Measurements from ENCODE around the gene SNIP1. TPM values are rescaled to one million over a fixed set of nuclear protein-coding genes. Genes with fewer than 3 reads are reported as not detected.
"Not testable (repeated sequence)": the region's sequence is repeated elsewhere in the genome, so short reads cannot be mapped to it uniquely, and the experiment has no call there.

SNIP1 gene
- polyA plus RNA-seq, 1 donor = 7.7 TPM

- no peak for DNase-seq (ENCODE audit: low read depth)
Measured at GRCh38 chr1:37559080-37559479, 5.0 kb upstream of the SNIP1 start.

GRCh38 chr1:37558411-37558810 is 4.3 kb upstream of the SNIP1 start:
- DNase-seq (ENCODE audit: low read depth) = no peak

- no peak for DNase-seq (ENCODE audit: low read depth)
Measured at GRCh38 chr1:37557402-37557801, 3.3 kb upstream of the SNIP1 start.

GRCh38 chr1:37556712-37557196 is 2.7 kb upstream of the SNIP1 start, which contains the start of gene DNALI1:
DNALI1 (plus strand) TSS chr1:37556940; CDS start chr1:37556995, 55 bp downstream.
- no peak for DNase-seq (ENCODE audit: low read depth)

- no peak for DNase-seq (ENCODE audit: low read depth)
Measured at GRCh38 chr1:37553598-37553926, 531 bp downstream of the SNIP1 start.

GRCh38 chr1:37549341-37549740 is 4.8 kb downstream of the SNIP1 start:
- DNase-seq (ENCODE audit: low read depth) = no peak

- DNase-seq (ENCODE audit: low read depth) = no peak
Measured at GRCh38 chr1:37545019-37545418, 9.1 kb downstream of the SNIP1 start.

GRCh38 chr1:37544530-37544929 is 9.6 kb downstream of the SNIP1 start:
- DNase-seq (ENCODE audit: low read depth) = no peak

- no peak for DNase-seq (ENCODE audit: low read depth)
Measured at GRCh38 chr1:37540036-37540785, 13.9 kb downstream of the SNIP1 start.

GRCh38 chr1:37539154-37539553 is 14.9 kb downstream of the SNIP1 start:
- not testable (repeated sequence) for DNase-seq (ENCODE audit: low read depth)

- DNase-seq (ENCODE audit: low read depth) = no peak
Measured at GRCh38 chr1:37537378-37537777, 16.7 kb downstream of the SNIP1 start.

GRCh38 chr1:37533317-37534093 is 20.6 kb downstream of the SNIP1 start:
- no peak for DNase-seq (ENCODE audit: low read depth)

GRCh38 chr1:37532418-37533156 is 21.5 kb downstream of the SNIP1 start:
- not testable (repeated sequence) for DNase-seq (ENCODE audit: low read depth)

GRCh38 chr1:37529888-37530287 is 24.2 kb downstream of the SNIP1 start:
- not testable (repeated sequence) for DNase-seq (ENCODE audit: low read depth)

GRCh38 chr1:37519613-37520012 is 34.5 kb downstream of the SNIP1 start:
- no peak for DNase-seq (ENCODE audit: low read depth)

- not testable (repeated sequence) for DNase-seq (ENCODE audit: low read depth)
Measured at GRCh38 chr1:37518929-37519328, 35.2 kb downstream of the SNIP1 start.

GRCh38 chr1:37518241-37518640 is 35.9 kb downstream of the SNIP1 start:
- not testable (repeated sequence) for DNase-seq (ENCODE audit: low read depth)

GRCh38 chr1:37517569-37517968 is 36.5 kb downstream of the SNIP1 start:
- no peak for DNase-seq (ENCODE audit: low read depth)

- no peak for DNase-seq (ENCODE audit: low read depth)
Measured at GRCh38 chr1:37515185-37516034, 38.7 kb downstream of the SNIP1 start.

GRCh38 chr1:37514350-37515184 is 39.5 kb downstream of the SNIP1 start, which contains the start of gene MEAF6:
MEAF6 (minus strand) TSS chr1:37514766; CDS start chr1:37514746, 20 bp downstream.
- DNase-seq (ENCODE audit: low read depth) = peak; percentile 62

All from forelimb muscle (tissue), 1 donor.